Measurements from ENCODE around the gene AGBL1.

- TF ChIP-seq, protein P1, sequence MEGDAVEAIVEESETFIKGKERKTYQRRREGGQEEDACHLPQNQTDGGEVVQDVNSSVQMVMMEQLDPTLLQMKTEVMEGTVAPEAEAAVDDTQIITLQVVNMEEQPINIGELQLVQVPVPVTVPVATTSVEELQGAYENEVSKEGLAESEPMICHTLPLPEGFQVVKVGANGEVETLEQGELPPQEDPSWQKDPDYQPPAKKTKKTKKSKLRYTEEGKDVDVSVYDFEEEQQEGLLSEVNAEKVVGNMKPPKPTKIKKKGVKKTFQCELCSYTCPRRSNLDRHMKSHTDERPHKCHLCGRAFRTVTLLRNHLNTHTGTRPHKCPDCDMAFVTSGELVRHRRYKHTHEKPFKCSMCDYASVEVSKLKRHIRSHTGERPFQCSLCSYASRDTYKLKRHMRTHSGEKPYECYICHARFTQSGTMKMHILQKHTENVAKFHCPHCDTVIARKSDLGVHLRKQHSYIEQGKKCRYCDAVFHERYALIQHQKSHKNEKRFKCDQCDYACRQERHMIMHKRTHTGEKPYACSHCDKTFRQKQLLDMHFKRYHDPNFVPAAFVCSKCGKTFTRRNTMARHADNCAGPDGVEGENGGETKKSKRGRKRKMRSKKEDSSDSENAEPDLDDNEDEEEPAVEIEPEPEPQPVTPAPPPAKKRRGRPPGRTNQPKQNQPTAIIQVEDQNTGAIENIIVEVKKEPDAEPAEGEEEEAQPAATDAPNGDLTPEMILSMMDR (IDR thresholded peaks at IDR 0.05): no peak
- TF ChIP-seq POLR2A (IDR thresholded peaks at IDR 0.05): no peak
These were observed 354.3 kb downstream of the AGBL1 start for GRCh38 chr15:86433983-86434382.

All from Peyer's patch (tissue), 4 donors.